22Rv1 (cell line): Measurements from ENCODE around the gene FOXO3.

ENCODE experiments used
- ZFX ChIP-seq: fragments of 450-650 bp; IDR thresholded peaks from 2 replicates; pipeline ENCODE4 v1.6.1; 2017; ENCODE audit warnings: antibody characterized with exemption, borderline replicate concordance
- TF ChIP-seq, protein P1 (sequence below): fragments of 450-650 bp; IDR thresholded peaks from 2 replicates; pipeline ENCODE4 v1.5.1; 2017; ENCODE audit warnings: mild to moderate bottlenecking

- TF ChIP-seq, protein P1, sequence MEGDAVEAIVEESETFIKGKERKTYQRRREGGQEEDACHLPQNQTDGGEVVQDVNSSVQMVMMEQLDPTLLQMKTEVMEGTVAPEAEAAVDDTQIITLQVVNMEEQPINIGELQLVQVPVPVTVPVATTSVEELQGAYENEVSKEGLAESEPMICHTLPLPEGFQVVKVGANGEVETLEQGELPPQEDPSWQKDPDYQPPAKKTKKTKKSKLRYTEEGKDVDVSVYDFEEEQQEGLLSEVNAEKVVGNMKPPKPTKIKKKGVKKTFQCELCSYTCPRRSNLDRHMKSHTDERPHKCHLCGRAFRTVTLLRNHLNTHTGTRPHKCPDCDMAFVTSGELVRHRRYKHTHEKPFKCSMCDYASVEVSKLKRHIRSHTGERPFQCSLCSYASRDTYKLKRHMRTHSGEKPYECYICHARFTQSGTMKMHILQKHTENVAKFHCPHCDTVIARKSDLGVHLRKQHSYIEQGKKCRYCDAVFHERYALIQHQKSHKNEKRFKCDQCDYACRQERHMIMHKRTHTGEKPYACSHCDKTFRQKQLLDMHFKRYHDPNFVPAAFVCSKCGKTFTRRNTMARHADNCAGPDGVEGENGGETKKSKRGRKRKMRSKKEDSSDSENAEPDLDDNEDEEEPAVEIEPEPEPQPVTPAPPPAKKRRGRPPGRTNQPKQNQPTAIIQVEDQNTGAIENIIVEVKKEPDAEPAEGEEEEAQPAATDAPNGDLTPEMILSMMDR, result no peak
- no peak for TF ChIP-seq ZFX
These were observed 28.6 kb downstream of the FOXO3 start for GRCh38 chr6:108589244-108589791.
